Parathyroid adenoma (tissue), 2 donors: ENCODE data around the gene SCARB1.

Experiments used
- H2AFZ ChIP-seq: fragments of 300-600 bp; sonication (generic); one replicate; pipeline ENCODE4 v1.7.0; 2017; ENCODE audit warnings: antibody characterized with exemption, mild to moderate bottlenecking
- H3K27ac ChIP-seq: fragments of 300-600 bp; sonication (generic); one replicate; pipeline ENCODE4 v1.7.0; 2017
- H3K27me3 ChIP-seq: fragments of 300-600 bp; sonication (generic); one replicate; pipeline ENCODE4 v1.7.0; 2017; ENCODE audit warnings: low read length; ENCODE audit not compliant: control insufficient read depth, insufficient read depth
- H3K36me3 ChIP-seq: fragments of 300-600 bp; sonication (generic); one replicate; pipeline ENCODE4 v1.7.0; 2017; ENCODE audit warnings: low read length; ENCODE audit not compliant: control insufficient read depth, insufficient read depth
- H3K4me1 ChIP-seq: fragments of 300-600 bp; sonication (generic); one replicate; pipeline ENCODE4 v1.7.0; 2017; ENCODE audit warnings: control low read depth
- H3K4me2 ChIP-seq: fragments of 300-600 bp; sonication (generic); one replicate; pipeline ENCODE4 v1.7.0; 2017; ENCODE audit warnings: low read length
- H3K4me3 ChIP-seq: fragments of 300-600 bp; sonication (generic); one replicate; pipeline ENCODE4 v1.7.0; 2017; ENCODE audit warnings: low read depth, low read length
- H3K79me2 ChIP-seq: fragments of 300-600 bp; sonication (generic); one replicate; pipeline ENCODE4 v1.7.0; 2017; ENCODE audit warnings: control low read depth
- H3K9ac ChIP-seq: fragments of 300-600 bp; sonication (generic); one replicate; pipeline ENCODE4 v1.7.0; 2017; ENCODE audit warnings: mild to moderate bottlenecking
- H3K9me3 ChIP-seq: fragments of 300-600 bp; sonication (generic); one replicate; pipeline ENCODE4 v1.7.0; 2017; ENCODE audit warnings: low read length; ENCODE audit not compliant: control insufficient read depth
- TF ChIP-seq, protein P1 (sequence below): fragments of 300-600 bp; sonication (generic); IDR thresholded peaks from one replicate; pipeline ENCODE4 v1.7.0; 2017; ENCODE audit warnings: antibody characterized with exemption, mild to moderate bottlenecking
- donor health status: primary hyperparathyroidism.

The SCARB1 gene

DNA sequence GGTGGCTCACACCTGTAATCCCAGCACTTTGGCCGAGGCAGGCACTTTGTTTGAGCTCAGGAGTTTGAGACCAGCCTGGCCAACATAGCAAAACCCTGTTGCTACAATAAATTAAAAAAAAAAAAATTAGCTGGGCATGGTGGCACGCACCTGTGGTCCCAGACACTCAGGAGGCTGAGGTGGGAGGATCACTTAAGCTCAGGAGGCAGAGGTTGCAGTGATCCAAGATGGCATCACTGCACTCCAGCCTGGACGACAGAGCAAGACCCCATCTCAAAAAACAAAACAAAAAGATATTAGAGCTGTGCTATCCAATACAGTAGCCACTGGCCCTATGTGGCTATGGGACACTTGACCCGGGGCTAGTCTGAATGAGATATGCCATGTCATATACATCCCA lies 6.9 kb upstream of the SCARB1 start:
- no peak overlapping the region for H3K4me3 ChIP-seq
- no peak overlapping the region for H2AFZ ChIP-seq
- TF ChIP-seq, protein P1, sequence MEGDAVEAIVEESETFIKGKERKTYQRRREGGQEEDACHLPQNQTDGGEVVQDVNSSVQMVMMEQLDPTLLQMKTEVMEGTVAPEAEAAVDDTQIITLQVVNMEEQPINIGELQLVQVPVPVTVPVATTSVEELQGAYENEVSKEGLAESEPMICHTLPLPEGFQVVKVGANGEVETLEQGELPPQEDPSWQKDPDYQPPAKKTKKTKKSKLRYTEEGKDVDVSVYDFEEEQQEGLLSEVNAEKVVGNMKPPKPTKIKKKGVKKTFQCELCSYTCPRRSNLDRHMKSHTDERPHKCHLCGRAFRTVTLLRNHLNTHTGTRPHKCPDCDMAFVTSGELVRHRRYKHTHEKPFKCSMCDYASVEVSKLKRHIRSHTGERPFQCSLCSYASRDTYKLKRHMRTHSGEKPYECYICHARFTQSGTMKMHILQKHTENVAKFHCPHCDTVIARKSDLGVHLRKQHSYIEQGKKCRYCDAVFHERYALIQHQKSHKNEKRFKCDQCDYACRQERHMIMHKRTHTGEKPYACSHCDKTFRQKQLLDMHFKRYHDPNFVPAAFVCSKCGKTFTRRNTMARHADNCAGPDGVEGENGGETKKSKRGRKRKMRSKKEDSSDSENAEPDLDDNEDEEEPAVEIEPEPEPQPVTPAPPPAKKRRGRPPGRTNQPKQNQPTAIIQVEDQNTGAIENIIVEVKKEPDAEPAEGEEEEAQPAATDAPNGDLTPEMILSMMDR: no peak
- no peaks in the 10 kb centered on the region for H3K9me3 ChIP-seq
- no peaks in the 10 kb centered on the region for H3K27me3 ChIP-seq
- no peak overlapping the region for H3K4me2 ChIP-seq
- no peaks in the 10 kb centered on the region for H3K4me1 ChIP-seq
- no peaks in the 10 kb centered on the region for H3K36me3 ChIP-seq
- H3K79me2 ChIP-seq: no peaks in the 10 kb centered on the region
- no peak overlapping the region for H3K27ac ChIP-seq
- H3K9ac ChIP-seq: no peak overlapping the region

DNA sequence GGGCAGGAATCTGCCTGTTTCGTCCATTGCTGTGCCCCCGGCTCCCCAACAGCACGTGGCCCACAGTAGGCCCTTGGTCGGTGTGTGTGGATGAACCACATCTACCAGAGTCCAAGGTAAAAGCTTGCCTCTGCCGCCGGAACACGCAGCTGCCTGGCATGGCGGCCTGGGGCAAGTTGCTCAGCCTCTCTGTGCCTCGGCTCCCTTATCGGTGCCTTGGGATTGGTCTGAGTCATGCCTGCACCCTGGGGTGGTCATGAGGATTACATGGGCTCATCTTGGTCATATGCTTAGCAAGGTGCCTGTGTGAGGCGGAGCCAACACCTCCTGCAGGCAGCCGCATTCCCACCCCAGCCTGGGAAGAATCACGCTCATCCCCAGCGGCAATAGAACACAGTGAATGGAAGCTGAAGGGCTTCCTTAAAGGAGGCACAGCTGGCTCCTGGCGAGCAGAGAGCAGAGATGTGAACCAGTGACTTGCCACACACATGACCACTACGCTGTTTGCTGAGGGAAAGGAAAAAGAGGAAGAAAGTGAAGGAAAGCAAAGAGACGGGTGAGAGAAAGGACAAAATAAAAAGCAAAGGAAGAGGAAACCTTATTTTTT lies 5.5 kb upstream of the SCARB1 start:
- no peak overlapping the region for H3K27ac ChIP-seq
- H3K9me3 ChIP-seq: no peaks in the 10 kb centered on the region
- TF ChIP-seq, protein P1: no peak
- no peak overlapping the region for H3K9ac ChIP-seq
- H3K27me3 ChIP-seq: no peaks in the 10 kb centered on the region
- H3K36me3 ChIP-seq: no peaks in the 10 kb centered on the region
- H3K4me3 ChIP-seq: no peak overlapping the region
- H3K79me2 ChIP-seq: no peaks in the 10 kb centered on the region
- H3K4me1 ChIP-seq: no peaks in the 10 kb centered on the region
- no peak overlapping the region for H3K4me2 ChIP-seq
- H2AFZ ChIP-seq: no peak overlapping the region

DNA sequence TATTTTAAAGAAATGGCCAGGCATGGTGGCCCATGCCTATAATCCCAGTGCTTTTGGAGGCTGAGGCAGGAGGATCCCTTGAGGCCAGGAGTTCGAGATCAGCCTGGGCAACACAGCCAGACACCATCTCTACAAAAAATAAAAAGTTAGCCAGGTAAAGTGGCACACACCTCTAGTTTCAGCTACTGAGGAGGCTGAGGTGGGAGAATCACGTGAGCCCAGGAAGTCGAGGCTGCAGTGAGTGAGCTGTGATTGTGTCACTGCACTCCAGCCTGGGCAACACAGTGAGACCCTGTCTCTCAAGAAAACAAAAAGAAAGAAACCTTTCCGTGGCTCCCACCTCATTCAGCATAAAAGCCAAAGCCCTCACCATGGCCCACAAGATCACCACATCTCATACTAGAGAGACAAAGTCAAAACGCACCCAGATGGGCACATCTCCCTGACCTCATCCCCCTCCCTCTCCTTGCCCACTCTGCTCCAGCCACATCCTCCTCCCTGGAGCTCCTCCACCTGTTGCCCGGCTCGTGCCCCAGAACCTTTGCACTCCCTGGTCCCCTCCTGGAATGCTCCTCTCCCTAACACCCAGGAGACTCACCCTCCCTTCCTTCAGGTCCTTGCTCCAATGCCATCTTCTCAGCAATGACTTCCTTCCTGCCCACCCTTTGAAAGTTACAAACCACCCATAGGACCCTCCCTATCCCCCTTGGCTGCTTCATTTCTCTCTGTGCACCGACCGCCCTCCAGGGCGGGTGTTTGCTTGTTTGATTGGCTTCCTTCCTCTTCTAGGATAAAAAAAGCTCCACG lies 4.8 kb upstream of the SCARB1 start:
- no peak overlapping the region for H3K9ac ChIP-seq
- H2AFZ ChIP-seq: no peak overlapping the region
- no peaks in the 10 kb centered on the region for H3K36me3 ChIP-seq
- no peak overlapping the region for H3K4me2 ChIP-seq
- H3K79me2 ChIP-seq: no peaks in the 10 kb centered on the region
- H3K4me1 ChIP-seq: peaks cover 1% of the 10 kb centered on the region
- no peak overlapping the region for H3K27ac ChIP-seq
- H3K9me3 ChIP-seq: no peaks in the 10 kb centered on the region
- no peaks in the 10 kb centered on the region for H3K27me3 ChIP-seq
- H3K4me3 ChIP-seq: no peak overlapping the region
- TF ChIP-seq, protein P1: no peak

DNA sequence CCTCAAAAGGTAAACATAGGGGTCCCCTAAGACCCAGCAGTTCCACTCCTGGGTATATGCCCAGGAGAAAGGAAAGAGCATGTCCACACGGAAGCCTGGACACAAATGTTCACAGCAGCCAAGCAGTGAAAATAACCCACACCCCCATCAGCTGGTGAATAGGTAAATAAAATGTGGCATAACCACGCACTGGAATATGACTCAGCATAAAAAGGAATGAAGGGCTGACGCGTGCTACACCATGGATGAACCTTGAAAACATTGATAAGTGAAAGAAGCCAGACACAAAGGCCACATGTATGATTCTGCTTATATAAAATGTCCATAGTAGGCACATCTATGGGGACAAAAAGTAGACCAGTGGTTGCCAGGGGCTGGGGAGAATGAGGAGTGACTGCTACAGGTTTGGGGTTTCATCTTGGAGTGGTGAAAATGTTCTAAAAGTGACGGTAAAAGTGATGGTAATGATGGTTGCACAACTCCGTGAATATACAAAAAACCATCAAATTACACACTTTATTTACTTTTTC lies 3.8 kb upstream of the SCARB1 start:
- no peak overlapping the region for H3K27ac ChIP-seq
- no peak overlapping the region for H3K4me3 ChIP-seq
- H3K4me2 ChIP-seq: no peak overlapping the region
- H3K9ac ChIP-seq: no peak overlapping the region
- H2AFZ ChIP-seq: no peak overlapping the region
- H3K36me3 ChIP-seq: no peaks in the 10 kb centered on the region
- H3K4me1 ChIP-seq: peaks cover 8% of the 10 kb centered on the region
- TF ChIP-seq, protein P1: no peak
- no peaks in the 10 kb centered on the region for H3K9me3 ChIP-seq
- no peaks in the 10 kb centered on the region for H3K27me3 ChIP-seq
- no peaks in the 10 kb centered on the region for H3K79me2 ChIP-seq
